ENCODE results near the gene ARL17A. TPM values are rescaled to one million over a fixed set of nuclear protein-coding genes. Genes with fewer than 3 reads are reported as not detected.
"Not testable (repeated sequence)": the region's sequence is repeated elsewhere in the genome, so short reads cannot be mapped to it uniquely, and the experiment has no call there.

ARL17A gene
- total RNA-seq, 3 donors from 2014 or later (not counting 1 experiment from before 2014, with no cell fraction given): 21.9 to 32.6 (median 23.4) TPM

- H3K9me3 ChIP-seq (ENCODE audit: control insufficient read depth, insufficient read depth, low read length); H3K36me3 Mint-ChIP-seq; H3K4me3 Mint-ChIP-seq; H3K4me3 ChIP-seq (ENCODE audit: low read length); ATAC-seq; H3K27ac ChIP-seq (ENCODE audit: low read length); H3K27me3 ChIP-seq (ENCODE audit: control insufficient read depth, insufficient read depth, low read length); H3K27ac Mint-ChIP-seq; H3K9me3 Mint-ChIP-seq; H3K4me1 ChIP-seq (ENCODE audit: control insufficient read depth, insufficient read depth, low read length); intact Hi-C loops (cut with micrococcal nuclease); H3K27me3 Mint-ChIP-seq (ENCODE audit: low read depth in 2 of 2); DNase-seq; H3K4me1 Mint-ChIP-seq; H3K36me3 ChIP-seq (ENCODE audit: control insufficient read depth, insufficient read depth, low read length): not testable (repeated sequence)
- WGBS (ENCODE audit: insufficient coverage): no CpG with 5 or more reads among the region's 3 CpGs
These were observed 105.0 kb downstream of the ARL17A start for GRCh38 chr17:46474489-46474888.

DNA sequence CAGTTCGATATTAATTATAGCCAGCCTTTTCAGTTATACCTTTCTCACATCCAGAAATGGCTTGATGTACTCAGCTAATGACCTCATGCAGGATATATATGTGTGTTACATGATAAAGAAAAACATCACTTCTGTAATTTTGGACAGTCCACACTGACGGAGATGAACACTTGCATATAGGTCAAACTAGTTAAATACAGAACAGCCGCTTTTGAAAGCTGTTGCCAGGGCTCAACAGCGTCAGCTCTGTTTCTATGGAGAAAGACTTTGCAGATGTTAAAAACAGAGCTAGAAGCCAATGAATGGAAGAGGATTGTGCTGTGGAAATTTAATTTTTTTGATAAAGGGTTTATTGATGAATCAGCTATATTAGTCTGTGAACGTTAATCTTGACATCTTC lies 111.9 kb downstream of the ARL17A start:
- H3K36me3 Mint-ChIP-seq; H3K4me1 ChIP-seq (ENCODE audit: control insufficient read depth, insufficient read depth, low read length); ATAC-seq; H3K4me1 Mint-ChIP-seq; intact Hi-C loops (cut with micrococcal nuclease); H3K9me3 ChIP-seq (ENCODE audit: control insufficient read depth, insufficient read depth, low read length); H3K27ac Mint-ChIP-seq; H3K36me3 ChIP-seq (ENCODE audit: control insufficient read depth, insufficient read depth, low read length); H3K4me3 ChIP-seq (ENCODE audit: low read length); H3K27me3 Mint-ChIP-seq (ENCODE audit: low read depth in 2 of 2); H3K27me3 ChIP-seq (ENCODE audit: control insufficient read depth, insufficient read depth, low read length); H3K9me3 Mint-ChIP-seq; H3K27ac ChIP-seq (ENCODE audit: low read length); H3K4me3 Mint-ChIP-seq: not testable (repeated sequence)
- WGBS (ENCODE audit: insufficient coverage): no CpG with 5 or more reads among the region's 5 CpGs
- DNase-seq: peak in 1 of 2 donors; percentile 0

Other genes starting within 250 kb of the ARL17A start
- 10 to 100 TPM; 18.6 to 30.3 (median 20.0) TPM for gene ARL17B, start 217.9 kb downstream of the ARL17A start, total RNA-seq
- gene LRRC37A2, start 67.2 kb downstream of the ARL17A start, total RNA-seq: 10 to 100 TPM in 1 of 3 donors, 1 to 10 TPM in 2; 8.8 to 21.9 (median 9.9) TPM
- 10 to 100 TPM; 32.2 to 45.1 (median 39.9) TPM for gene NSF, start 11.0 kb upstream of the ARL17A start, total RNA-seq
- 1 to 10 TPM in 1 of 3 donors, under 1 TPM in 2; 0.07 to 1.4 (median 0.30) TPM for gene WNT3, start 239.0 kb upstream of the ARL17A start, total RNA-seq